ENCODE data around the gene CSF1.

Gene CSF1

GRCh38 chr1:109896681-109897080, 14.0 kb upstream of the CSF1 start:
- H3K9me3 ChIP-seq (ENCODE audit: control insufficient read depth, low read length): no peaks in the 10 kb centered on the region
- H3K4me3 ChIP-seq (ENCODE audit: low read depth, low read length): no peak overlapping the region
- H3K27me3 ChIP-seq (ENCODE audit: control insufficient read depth, insufficient read depth, low read length): no peaks in the 10 kb centered on the region
- H3K9ac ChIP-seq: no peak overlapping the region
- no peak overlapping the region for H3K4me2 ChIP-seq (ENCODE audit: low read length)
- H3K79me2 ChIP-seq: no peaks in the 10 kb centered on the region
- H3K27ac ChIP-seq: no peak overlapping the region
- no peak overlapping the region for H2AFZ ChIP-seq
- no peaks in the 10 kb centered on the region for H3K4me1 ChIP-seq
- TF ChIP-seq CTCF (IDR thresholded peaks at IDR 0.05): no peak
- H3K36me3 ChIP-seq (ENCODE audit: control insufficient read depth, insufficient read depth, low read length): no peaks in the 10 kb centered on the region

- Histone ChIP-seq H3K27ac (no peak overlapping the region), H3K79me2 (no peaks in the 10 kb centered on the region), H2AFZ (no peak overlapping the region), H3K4me2 (ENCODE audit: low read length) (no peak overlapping the region), H3K9ac (no peak overlapping the region), H3K4me1 (no peaks in the 10 kb centered on the region), H3K4me3 (ENCODE audit: low read depth, low read length) (no peak overlapping the region), H3K27me3 (ENCODE audit: control insufficient read depth, insufficient read depth, low read length) (no peaks in the 10 kb centered on the region), H3K9me3 (ENCODE audit: control insufficient read depth, low read length) (no peaks in the 10 kb centered on the region), H3K36me3 (ENCODE audit: control insufficient read depth, insufficient read depth, low read length) (no peaks in the 10 kb centered on the region)
- TF ChIP-seq CTCF (IDR thresholded peaks at IDR 0.05): no peak
Measured at GRCh38 chr1:109897259-109897955, 13.2 kb upstream of the CSF1 start.

- TF ChIP-seq CTCF (IDR thresholded peaks at IDR 0.05): no peak
- Histone ChIP-seq H3K36me3 (ENCODE audit: control insufficient read depth, insufficient read depth, low read length) (no peaks in the 10 kb centered on the region), H3K4me3 (ENCODE audit: low read depth, low read length) (no peak overlapping the region), H2AFZ (no peak overlapping the region), H3K9me3 (ENCODE audit: control insufficient read depth, low read length) (no peaks in the 10 kb centered on the region), H3K27ac (no peak overlapping the region), H3K9ac (no peak overlapping the region), H3K4me2 (ENCODE audit: low read length) (no peak overlapping the region), H3K4me1 (no peaks in the 10 kb centered on the region), H3K79me2 (no peaks in the 10 kb centered on the region), H3K27me3 (ENCODE audit: control insufficient read depth, insufficient read depth, low read length) (no peaks in the 10 kb centered on the region)
Measured at GRCh38 chr1:109898842-109899241, 11.8 kb upstream of the CSF1 start.

GRCh38 chr1:109901141-109901523, 9.5 kb upstream of the CSF1 start:
- no peak overlapping the region for H3K4me2 ChIP-seq (ENCODE audit: low read length)
- H3K36me3 ChIP-seq (ENCODE audit: control insufficient read depth, insufficient read depth, low read length): no peaks in the 10 kb centered on the region
- H3K4me3 ChIP-seq (ENCODE audit: low read depth, low read length): no peak overlapping the region
- no peak for TF ChIP-seq CTCF (IDR thresholded peaks at IDR 0.05)
- no peak overlapping the region for H2AFZ ChIP-seq
- H3K9me3 ChIP-seq (ENCODE audit: control insufficient read depth, low read length): no peaks in the 10 kb centered on the region
- H3K4me1 ChIP-seq: no peaks in the 10 kb centered on the region
- H3K79me2 ChIP-seq: no peaks in the 10 kb centered on the region
- no peak overlapping the region for H3K9ac ChIP-seq
- no peaks in the 10 kb centered on the region for H3K27me3 ChIP-seq (ENCODE audit: control insufficient read depth, insufficient read depth, low read length)
- no peak overlapping the region for H3K27ac ChIP-seq

- Histone ChIP-seq H3K4me1 (no peaks in the 10 kb centered on the region), H3K4me2 (ENCODE audit: low read length) (no peak overlapping the region), H3K27me3 (ENCODE audit: control insufficient read depth, insufficient read depth, low read length) (no peaks in the 10 kb centered on the region), H3K36me3 (ENCODE audit: control insufficient read depth, insufficient read depth, low read length) (no peaks in the 10 kb centered on the region), H3K4me3 (ENCODE audit: low read depth, low read length) (no peak overlapping the region), H3K9ac (no peak overlapping the region), H3K79me2 (no peaks in the 10 kb centered on the region), H3K9me3 (ENCODE audit: control insufficient read depth, low read length) (no peaks in the 10 kb centered on the region), H3K27ac (no peak overlapping the region), H2AFZ (no peak overlapping the region)
- no peak for TF ChIP-seq CTCF (IDR thresholded peaks at IDR 0.05)
Measured at GRCh38 chr1:109901524-109902145, 9.0 kb upstream of the CSF1 start.

Data from parathyroid adenoma (tissue), 2 donors.